ENCODE data around the gene ITSN1.

- no peak for TF ChIP-seq CTCF (IDR thresholded peaks at IDR 0.05)
- TF ChIP-seq POLR2A (IDR thresholded peaks at IDR 0.05): no peak
- no peak for TF ChIP-seq POLR2AphosphoS5 (IDR thresholded peaks at IDR 0.05)
These were observed 26.3 kb downstream of the ITSN1 start for GRCh38 chr21:33668620-33669019.
